Measurements from ENCODE around the gene ZIK1.

The ZIK1 gene

DNA sequence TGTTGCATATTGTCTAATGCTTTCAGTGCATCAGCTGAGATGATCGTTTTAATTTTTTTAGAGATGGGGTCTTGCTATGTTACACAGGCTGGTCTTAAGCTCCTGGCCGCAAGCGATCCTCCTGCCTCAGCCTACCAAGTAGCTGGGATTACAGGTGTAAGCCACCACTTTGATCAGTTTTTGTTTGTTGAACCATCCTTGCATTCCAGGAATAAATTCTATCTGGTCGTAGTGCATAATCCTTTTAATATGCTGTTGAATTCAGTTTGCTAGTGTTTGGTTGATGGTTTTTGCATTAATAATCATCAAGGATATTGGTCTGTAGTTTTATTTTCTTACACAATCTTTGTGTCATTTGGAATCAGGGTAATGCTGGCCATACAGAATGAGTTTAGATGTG is 53.4 kb downstream of the ZIK1 start:
- H3K27ac ChIP-seq: no peak overlapping the region
- no peaks in the 10 kb centered on the region for H4K20me1 ChIP-seq
- TF ChIP-seq Cebpa-rat (IDR thresholded peaks at IDR 0.05): no peak
- H3K9me3 ChIP-seq: peaks cover 66% of the 10 kb centered on the region
- peaks cover 10% of the 10 kb centered on the region for H3K4me1 ChIP-seq
- H3K4me3 ChIP-seq: 0 out of 2 replicates have a peak overlapping the region, but pooled peaks have one; percentile 21
- H3K9ac ChIP-seq: no peak overlapping the region
- H3K4me2 ChIP-seq: no peak overlapping the region
- H3K27me3 ChIP-seq: no peaks in the 10 kb centered on the region
- peaks cover 80% of the 10 kb centered on the region for H3K36me3 ChIP-seq

- Histone ChIP-seq H3K9me3 (peaks cover 72% of the 10 kb centered on the region), H3K36me3 (peaks cover 67% of the 10 kb centered on the region), H3K27me3 (no peaks in the 10 kb centered on the region), H3K9ac (no peak overlapping the region), H3K4me1 (no peaks in the 10 kb centered on the region), H3K4me3 (peak overlapping the region; percentile 28; the same call in 1 of the 2 replicates), H3K27ac (no peak overlapping the region), H4K20me1 (no peaks in the 10 kb centered on the region), H3K4me2 (no peak overlapping the region)
- no peak for TF ChIP-seq Cebpa-rat (IDR thresholded peaks at IDR 0.05)
Measured at GRCh38 chr19:57641715-57642234, 57.8 kb downstream of the ZIK1 start.

DNA sequence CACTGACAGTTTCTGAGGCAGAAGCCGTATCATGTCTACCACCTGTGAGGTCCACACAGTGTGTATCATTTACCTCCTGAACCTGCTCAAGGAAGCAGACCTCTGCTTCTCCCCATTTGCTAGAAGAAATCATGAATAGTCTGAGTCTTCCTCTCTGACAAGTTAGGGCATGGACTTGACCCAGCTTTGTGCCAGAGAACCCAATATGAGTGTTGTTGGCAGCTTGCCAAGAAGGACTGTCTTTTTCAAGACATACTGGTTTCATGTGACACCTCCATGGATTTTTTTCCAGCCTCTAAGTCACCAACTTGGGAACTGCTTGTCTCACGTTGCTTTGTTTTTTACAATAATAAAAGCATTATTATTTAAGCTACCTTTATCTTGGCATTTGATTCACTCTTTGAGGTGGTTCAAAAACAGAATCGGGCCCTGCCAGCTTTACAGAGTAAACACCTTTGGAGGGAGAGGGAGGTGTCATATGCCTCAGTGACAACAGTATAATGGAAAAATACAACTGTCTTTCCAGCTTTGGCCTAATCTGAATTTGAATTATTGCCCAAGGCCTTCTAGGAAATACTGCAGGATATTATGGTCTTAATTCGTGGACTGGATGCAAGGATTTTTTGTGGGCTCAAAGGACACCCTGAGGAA is 58.6 kb downstream of the ZIK1 start:
- H3K36me3 ChIP-seq: peaks cover 59% of the 10 kb centered on the region
- H3K4me1 ChIP-seq: no peaks in the 10 kb centered on the region
- H4K20me1 ChIP-seq: no peaks in the 10 kb centered on the region
- no peak overlapping the region for H3K27ac ChIP-seq
- H3K4me2 ChIP-seq: no peak overlapping the region
- peaks cover 65% of the 10 kb centered on the region for H3K9me3 ChIP-seq
- H3K9ac ChIP-seq: no peak overlapping the region
- H3K27me3 ChIP-seq: no peaks in the 10 kb centered on the region
- no peak overlapping the region for H3K4me3 ChIP-seq
- TF ChIP-seq Cebpa-rat (IDR thresholded peaks at IDR 0.05): no peak

Data from BLaER1 (cell line).